VCaP (cell line): ENCODE data around the gene ZBTB7A.

Experiments
- H3K27ac ChIP-seq: fragments of 450-650 bp; 2 replicates; pipeline ENCODE4 v1.5.1; 2017
- TF ChIP-seq, protein P1 (sequence below): fragments of 450-650 bp; conservative IDR thresholded peaks from 2 replicates; pipeline ENCODE4 v1.5.1; 2017; ENCODE audit warnings: mild to moderate bottlenecking, moderate library complexity

ZBTB7A gene

GRCh38 chr19:4066682-4067395 is at the start of gene ZBTB7A:
Gene ZBTB7A (minus strand): TSS chr19:4066899. CDS start chr19:4055232, 11,667 bp downstream.
- H3K27ac ChIP-seq: peak within 1 kb of the TSS; percentile 90
- TF ChIP-seq, protein P1, sequence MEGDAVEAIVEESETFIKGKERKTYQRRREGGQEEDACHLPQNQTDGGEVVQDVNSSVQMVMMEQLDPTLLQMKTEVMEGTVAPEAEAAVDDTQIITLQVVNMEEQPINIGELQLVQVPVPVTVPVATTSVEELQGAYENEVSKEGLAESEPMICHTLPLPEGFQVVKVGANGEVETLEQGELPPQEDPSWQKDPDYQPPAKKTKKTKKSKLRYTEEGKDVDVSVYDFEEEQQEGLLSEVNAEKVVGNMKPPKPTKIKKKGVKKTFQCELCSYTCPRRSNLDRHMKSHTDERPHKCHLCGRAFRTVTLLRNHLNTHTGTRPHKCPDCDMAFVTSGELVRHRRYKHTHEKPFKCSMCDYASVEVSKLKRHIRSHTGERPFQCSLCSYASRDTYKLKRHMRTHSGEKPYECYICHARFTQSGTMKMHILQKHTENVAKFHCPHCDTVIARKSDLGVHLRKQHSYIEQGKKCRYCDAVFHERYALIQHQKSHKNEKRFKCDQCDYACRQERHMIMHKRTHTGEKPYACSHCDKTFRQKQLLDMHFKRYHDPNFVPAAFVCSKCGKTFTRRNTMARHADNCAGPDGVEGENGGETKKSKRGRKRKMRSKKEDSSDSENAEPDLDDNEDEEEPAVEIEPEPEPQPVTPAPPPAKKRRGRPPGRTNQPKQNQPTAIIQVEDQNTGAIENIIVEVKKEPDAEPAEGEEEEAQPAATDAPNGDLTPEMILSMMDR: no peak

DNA sequence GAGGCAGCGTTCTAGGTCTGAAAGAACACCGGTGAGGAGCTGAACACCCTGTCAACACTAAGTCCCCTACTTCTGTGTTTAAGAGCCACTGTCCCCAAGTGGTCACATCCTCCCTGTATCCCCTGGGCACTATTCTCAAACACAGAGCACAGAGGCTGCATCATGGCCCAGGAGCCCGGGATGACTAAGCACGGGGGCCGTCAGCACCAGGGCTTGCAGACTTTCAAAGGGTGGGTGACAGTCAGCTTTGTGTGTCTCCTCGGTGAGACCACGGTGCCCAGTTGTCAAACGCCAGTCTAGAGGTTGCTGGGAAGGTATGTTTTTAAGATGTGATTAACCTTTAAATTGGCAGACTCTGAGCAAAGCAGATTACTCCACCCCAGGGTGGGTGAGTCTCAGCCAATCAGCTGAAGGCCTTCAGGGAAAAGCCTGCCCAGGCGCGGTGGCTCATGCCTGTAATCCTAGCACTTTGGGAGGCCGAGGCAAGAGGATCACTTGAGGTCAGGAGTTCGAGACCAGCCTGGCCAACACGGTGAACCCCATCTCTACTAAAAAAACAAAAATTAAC is 49.2 kb upstream of the ZBTB7A start:
- TF ChIP-seq, protein P1: no peak
- no peak overlapping the region for H3K27ac ChIP-seq

DNA sequence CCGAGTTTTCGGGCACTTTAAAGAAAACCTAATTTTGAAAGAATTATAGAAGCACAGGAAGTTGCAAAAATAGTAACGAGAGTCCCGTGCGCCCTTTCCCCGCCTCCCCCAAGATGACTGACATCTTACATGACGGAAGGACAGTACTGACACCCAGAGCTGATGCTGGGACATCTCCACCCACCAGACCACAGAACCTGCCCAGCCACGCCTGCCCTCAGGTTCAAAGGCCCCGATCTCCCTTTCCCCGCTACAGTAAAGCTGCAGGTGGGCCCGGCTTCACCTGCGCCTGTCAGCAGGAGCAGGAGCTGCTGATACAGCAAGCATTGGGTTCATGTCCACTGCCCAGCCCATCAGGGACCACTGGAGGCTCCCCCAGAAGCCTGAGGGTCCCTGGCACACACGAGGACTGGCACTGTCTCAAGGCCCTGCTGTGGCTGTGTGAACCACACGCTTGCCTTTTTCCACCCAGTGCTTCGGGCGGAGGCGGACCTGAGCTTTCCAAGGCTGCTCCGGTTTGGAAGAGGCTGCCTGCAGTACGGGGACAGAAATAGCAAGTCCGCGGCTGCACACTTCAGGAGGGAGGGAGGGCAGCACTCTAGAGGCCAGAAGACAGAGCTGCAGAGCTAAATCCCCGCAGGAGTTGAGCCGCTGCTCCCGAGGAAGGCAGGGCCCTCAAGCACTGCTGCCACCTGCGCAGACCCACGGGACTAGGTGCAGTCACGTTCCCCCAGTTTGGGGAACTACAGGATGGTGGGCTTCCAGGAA is 48.5 kb upstream of the ZBTB7A start:
- H3K27ac ChIP-seq: no peak overlapping the region
- TF ChIP-seq, protein P1: no peak

DNA sequence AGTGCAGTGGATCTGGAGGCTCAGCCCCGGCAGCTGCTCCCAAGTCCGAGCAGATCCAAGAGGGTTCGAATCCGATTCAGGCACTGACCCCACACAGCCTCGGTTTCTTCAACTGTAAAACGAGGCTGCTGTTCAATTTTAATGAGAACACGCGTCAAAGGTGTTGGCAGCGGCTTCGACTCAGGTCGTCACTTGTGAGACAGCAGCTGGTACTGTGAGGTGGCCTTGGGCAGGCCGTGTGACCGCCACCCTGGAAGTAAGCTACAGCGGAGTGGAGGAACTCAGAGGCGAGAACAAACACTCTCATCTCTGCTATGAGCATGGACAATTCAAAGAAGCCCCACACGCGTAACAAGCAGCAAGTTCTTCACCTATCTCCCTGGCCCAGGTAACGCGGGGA is 47.5 kb upstream of the ZBTB7A start:
- TF ChIP-seq, protein P1: no peak
- no peak overlapping the region for H3K27ac ChIP-seq

DNA sequence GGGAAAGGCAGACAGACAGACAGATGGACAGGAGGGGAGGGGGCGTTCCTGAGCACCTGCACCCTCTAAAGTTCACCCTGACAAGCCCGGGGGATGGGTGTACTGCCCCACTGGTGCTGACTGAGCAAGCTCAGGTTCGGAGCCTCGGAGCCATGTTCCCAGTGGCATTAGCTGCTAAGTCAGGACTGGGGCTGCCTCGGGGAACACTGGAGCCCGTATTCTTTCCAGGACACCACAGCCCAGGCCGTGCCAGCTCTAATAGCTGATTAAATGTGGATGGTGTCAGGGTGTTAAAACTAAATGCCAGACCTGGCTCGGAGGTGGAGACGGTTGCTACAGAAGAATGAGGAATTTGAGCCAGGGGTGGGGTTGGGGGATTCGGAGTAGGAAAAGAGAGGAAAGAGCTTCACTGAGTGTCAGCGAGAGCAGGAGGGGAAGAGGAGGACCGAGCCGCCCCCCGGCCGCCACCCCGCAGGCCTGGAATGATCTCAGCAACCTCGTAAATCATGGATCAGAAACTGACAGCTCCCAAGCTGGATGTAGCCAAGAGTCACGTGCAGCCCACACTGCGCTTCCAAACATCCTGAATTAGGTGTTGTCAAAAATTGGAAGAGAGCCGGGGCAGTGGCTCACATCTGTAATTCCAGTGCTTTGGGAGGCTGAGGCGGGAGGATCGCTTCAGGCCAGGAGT is 46.8 kb upstream of the ZBTB7A start:
- no peak overlapping the region for H3K27ac ChIP-seq
- TF ChIP-seq, protein P1: no peak

DNA sequence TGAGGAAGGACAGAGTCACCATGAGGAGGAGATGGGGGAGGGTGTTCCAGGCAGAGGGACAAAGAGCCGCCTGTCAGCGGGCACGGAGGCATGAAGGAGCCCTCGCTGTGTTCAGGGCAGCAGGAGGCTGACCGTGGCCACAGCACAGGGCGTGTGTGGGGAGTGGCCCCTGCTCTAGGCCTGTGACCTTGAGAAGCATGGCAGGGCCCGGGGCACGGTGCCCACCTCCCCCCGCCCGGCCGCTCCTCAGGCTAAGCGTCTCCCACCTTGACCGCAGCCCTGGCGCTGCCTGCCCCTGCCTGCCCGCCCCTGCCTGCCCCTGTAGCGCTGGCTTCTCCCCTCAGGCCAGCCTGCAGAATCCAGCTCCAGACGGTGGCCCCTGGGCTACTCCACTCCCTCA is 45.7 kb upstream of the ZBTB7A start:
- TF ChIP-seq, protein P1: no peak
- no peak overlapping the region for H3K27ac ChIP-seq

DNA sequence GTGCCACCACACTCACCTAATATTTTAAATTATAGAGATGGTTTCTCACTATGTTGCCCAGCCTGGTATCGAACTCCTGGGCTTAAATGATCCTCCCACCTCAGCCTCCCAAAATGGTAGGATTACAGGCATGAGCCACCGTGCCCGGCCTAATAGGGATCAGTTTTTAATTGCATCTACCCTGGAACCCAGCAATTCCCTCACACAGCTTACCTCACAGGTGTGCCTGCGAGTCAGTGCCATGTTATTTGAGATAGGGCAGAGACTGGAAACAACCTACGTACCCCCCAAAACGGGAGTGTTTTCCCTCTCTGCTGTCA is 42.9 kb upstream of the ZBTB7A start:
- TF ChIP-seq, protein P1: no peak
- no peak overlapping the region for H3K27ac ChIP-seq
